Suppressor macrophage treated with lipopolysaccharide for 4 hours (primary cell): ENCODE data around the gene AP1S3.
"Not testable (repeated sequence)": the region's sequence is repeated elsewhere in the genome, so short reads cannot be mapped to it uniquely, and the experiment has no call there.

Experiments
- DNase-seq: peaks from one replicate; pipeline ENCODE4 v3.0.0-alpha.2; 2020

The AP1S3 gene

DNA sequence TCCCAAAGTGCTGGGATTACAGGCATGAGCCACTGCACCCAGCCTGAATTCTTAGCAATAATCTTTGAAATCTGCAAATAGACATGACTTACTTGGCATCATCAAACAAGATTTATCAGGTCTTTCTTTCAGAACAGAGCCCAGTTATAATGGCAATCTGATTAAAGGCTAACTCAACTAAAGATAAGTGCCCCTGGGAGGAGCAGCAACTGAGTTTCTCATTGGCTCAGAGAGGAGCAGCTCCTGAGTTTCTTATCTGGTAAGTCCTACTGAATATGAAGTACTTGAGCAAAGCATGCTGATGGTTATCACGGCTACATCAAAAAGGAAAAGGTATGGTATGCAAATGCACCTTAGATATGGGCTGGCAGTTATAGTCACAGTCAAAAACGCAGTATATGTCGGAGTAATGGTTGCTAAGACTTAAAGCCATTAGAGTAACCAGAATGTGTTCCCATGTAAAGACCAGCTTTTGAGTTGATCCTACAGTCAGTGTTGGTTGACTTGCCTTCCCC, 15.0 kb upstream of the AP1S3 start:
- DNase-seq, result no peak

DNA sequence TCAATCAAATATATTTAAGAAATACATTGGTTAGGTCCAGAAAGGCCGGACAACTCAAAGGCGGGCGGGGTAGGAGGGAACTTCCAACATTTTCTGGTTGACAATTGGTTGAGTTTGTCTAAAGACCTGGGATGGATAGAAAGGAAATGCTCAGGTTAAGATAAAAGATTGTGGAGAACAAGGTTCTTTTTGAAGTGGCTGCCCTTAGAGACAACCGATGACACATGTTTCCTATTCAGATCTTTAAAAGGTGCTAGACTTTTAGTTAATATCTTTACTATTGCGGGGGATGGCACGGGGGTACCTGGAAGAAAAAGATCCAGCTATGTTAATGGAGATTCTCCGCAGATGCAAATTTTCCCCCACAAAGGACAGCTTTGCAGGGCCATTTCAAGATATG, 10.0 kb upstream of the AP1S3 start:
- DNase-seq, result no peak

DNA sequence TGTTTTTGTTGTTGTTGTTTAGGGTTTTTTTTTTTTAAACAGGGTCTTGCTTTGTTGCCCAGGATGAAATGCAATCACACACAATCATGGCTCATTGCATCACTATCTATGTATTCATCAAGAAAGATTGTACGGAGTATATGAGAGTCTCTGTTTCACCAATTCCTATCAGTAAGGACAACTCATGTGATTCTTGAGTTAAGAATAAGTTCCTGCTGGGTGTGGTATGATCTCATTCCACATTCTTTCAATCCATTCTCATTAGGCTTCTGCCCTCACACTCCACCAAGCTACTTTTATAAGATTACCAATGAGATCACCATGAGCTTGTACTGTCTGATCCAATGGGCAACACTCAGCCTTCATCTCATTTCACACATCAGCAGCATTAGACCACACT, 9.1 kb upstream of the AP1S3 start:
- no peak for DNase-seq

DNA sequence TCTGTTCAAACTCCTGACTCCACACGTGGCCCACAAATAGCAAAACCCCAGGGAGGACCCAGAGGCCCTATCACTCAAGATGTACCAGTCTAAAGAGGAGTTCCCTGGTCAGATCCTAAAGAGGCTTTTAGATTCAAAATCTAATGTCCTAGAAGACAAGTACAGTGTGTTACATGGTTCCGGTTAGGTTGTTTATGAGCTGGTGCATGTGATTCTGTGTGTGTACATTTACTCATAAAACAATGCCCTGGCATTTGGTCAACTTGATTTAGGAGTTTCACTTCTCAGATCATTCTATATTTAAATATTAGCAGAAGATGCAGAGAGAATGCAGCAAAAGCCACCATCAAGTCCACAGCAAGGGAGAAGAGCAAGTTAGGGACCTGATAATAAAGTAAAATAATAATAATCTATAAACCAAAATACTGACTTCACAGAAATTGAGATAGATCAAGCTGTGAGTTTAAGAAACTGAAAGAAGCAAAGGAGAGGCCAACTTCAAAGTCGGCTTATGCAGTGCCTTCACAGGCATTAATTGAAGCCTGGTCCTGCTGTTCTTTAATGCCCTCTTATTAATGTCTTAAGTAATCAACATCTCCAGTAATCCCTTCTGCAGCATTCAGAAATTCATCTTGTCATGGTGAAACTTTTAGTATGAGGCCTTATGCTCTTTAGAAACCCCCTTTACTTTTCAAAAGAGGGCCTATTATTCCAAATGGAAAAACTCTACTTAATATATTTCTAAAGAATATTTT, 4.2 kb upstream of the AP1S3 start:
- DNase-seq, result peak; percentile 64

DNA sequence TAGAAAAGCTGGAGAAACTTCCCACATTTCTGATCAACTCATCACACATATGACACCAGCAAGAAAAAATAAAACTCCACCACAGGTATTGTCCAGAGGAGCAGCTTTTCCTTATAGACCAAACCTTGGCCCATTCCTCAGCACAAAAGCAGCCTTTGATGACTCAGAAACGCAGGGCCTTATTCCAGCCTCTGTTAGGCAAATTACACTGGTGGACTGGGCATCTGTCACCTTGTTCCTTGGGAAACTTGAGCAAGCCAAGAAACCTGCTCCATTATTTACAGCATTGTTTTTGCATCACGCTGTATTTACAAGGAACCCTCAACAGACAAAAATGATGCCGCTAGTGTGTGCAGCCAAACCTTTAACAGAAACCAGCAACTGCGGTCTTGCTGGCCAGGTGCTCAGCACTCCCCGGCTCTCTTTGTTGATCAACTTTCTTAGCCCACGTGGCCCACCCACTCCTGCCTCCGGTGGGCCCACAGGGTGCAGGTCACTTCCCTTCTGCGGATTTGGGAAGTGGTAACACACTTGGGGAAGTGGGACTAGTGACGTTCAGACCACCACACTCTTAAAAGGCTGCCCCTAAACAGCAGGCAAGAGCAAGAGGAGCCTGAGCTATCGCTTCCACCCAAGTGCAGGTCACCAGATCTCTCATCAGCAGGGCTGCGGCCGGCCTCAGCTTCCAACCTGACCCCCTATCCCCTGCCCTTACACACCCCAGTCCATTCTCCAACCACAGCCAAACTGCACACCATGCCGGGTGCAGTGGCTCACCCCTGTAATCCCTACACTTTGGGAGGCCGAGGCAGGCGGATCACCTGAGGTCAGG, 1.5 kb downstream of the AP1S3 start:
- DNase-seq, result peak; percentile 57

DNA sequence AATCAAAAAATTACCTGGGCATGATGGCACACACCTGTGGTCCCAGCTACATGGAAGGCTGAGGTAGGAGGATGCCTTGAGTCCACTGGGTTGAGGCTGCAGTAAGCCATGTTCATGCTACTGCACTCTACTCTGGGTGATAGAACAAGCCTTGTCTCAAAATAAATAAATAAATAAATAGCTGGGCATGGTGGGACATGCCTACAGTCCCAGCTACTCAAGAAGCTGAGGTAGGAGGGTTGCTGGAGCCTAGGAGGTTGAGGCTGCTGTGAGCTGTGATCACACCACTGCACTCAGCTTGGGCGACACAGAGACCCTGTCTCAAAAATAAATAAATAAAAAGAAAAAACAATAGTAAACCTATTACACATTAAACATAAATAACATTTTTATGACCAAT, 3.0 kb downstream of the AP1S3 start:
- DNase-seq, result no peak

DNA sequence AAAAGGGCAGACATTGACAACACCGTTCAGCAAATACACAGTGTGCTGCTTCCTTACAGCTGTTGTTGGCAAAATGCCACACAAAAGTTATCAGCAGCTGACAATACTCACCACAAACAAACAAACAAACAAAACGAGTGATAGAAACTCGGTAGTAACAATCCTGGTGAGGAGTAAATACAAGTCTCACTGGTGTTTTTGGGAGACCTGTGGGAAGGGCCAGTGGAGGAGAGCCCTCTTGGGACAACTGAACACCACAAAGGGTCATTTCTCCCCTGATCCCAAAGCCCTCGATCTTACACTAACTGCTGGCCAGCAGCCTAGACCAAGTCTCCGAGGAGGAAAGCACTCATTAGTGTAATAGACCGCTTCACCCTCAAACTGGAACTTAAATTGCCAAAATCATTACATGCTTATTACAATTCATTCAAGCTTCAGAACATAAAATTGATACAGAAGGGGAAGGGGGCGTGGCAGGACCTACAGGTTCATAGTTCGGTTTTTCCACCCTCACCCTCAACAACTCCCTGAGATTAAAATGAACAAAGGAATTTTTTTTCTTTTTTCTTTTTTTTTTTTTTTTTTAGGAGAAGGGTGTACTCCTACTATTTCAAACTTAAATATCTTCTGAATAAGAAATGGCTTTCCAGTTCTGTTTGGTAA, 5.0 kb downstream of the AP1S3 start:
- no peak for DNase-seq

DNA sequence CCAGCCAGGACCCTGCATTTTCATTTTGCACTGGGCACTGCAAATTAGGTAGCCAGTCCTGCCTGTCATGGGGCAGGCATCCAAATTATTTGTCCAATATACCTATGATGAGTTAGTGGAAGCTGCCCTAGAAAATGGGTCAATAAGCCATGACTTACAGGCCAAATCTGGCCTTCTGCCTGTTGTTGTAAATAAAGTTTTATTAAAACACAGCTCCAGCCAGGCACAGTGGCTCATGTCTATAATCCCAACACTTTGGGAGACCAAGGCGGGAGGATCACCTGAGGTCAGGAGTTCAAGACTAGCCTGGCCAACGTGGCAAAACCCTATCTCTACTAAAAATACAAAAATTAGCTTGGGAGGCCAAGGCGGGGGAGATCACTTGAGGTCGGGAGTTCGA, 8.3 kb downstream of the AP1S3 start:
- DNase-seq, result no peak

DNA sequence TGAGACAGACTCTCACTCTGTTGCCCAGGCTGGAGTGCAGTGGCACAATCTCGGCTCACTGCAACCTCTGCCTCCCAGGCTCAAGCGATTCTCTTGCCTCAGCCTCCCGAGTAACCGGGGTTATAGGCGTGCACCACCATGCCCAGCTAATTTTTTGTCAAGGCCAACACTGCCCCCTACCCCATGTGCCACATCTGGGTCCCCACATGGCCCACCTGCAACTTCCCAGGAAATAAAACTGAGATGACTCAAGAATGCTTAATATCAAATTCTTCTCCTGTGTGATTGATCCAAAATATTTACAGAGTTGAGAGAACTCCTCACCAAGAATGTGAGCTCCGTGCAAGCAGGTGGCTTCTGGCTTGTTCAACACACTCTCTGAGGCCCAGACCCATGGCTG, 9.1 kb downstream of the AP1S3 start:
- no peak for DNase-seq

DNA sequence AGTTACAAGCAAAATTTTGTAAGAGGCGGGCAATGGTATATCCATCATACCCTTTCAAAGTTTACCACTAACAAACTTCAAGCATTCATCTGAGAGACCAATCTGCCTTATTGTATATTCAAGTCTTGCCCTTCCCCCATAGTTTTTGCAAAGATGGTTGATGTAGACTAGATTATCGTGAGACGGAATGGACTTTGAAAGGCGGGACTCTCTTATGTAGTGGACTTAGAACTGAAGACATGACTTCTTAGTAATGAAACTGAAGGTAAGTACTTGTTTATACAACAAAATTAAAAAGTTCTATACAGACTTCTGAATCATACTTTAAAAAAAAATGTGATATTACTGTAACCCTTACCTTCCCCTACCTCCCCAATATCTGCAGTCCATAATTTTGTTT, 10.4 kb downstream of the AP1S3 start:
- no peak for DNase-seq

DNA sequence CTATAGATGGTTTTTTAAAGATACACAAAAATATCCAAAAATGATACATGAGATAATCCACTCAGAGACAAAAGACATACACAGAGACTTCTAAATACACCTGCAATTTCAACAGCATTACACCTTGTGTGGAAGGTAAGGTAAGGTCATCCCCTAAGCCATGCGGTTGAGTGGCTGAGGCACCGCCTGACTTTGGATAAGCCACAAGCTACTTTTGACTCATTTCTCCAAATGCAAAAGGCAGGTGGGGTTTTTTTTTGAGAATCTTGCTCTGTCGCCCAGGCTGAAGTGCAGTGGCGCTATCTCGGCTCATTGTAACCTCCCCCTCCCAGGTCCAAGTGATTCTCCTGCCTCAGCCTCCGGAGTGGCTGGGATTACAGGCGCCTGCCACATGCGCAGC, 13.1 kb downstream of the AP1S3 start:
- DNase-seq, result no peak

DNA sequence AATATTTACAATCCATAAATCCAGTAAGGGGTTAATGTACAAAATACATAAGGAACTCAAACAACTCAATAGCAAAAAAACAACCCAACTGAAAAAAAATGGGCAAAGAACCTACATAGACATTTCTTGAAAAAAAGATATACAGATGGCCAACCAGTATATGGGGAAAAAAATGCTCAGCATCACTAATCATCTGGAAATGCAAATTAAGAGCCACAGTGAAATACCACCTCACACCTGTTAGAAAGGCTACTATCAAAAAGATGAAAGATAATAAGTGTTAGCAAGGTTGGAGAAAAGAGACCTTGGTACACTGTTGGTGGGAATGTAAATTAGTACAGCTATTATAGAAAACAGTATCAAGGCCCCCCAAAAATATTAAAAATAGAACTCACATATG, 14.6 kb downstream of the AP1S3 start:
- no peak for DNase-seq

DNA sequence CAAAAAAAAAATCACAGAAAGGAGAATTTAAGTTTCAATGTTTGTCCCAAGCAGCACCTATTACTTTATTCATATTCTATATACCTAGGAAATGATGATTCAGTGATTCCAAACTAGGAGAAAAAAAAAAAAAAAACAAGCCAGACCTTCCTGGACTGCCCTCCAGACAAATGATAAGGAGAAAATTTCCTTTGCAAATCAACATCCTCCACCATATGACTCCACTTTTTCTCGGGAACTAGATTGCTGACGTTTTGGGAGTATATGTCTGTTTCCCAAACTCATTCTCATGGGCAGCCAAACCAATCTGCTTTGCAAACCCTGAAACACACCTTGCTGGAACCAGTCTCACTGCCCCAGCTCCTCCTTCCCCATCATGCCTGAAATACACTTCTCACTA, 16.8 kb downstream of the AP1S3 start:
- no peak for DNase-seq

DNA sequence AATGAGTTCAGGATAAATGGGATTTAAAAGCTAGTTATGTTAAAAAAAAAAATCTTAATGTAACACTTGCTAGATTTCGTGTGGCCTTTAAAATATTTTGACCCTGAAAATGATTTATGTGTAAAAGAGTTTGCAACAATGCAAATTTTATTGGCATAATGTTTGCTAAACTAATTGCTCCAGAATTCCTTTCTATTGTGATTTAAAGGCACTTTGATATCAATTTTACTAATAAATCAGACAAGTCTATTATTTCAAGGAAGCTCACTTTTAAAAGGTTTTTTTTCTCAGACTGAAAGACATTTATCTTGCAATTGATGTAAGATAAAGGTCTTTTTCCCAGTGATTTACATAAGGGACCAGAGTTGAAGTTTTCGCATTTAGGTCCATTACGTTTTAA, 17.5 kb downstream of the AP1S3 start:
- DNase-seq, result no peak

DNA sequence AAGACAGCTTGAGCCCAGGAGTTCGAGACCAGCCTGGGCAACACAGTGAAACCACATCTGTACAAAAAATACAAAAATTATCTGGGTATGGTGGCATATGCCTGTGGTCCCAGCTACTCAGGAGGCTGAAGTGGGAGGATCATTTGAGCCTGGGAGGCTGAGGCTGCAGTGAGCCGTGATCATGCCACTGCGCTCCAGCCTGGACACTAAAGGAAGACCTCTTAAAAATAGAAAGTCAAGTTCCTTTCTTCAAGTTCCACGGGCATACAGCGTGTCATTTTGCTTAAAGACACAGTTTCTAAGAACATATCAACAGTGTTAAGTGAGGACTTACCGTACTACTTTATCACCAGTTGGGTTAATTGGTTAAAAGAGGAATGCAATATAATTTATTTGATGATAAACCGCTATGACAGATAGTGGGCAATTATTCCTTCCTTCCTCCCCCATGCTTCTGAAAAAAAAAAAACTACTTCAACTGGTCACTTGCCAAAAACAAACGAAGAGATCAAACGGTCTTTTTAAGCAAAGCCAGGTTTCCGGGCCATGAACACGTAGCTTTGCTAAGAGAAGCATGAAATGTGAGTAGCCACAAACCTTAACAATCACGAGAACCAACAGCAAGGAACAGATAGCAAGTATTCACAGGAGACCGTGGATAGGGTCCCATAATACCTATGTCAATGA, 21.4 kb downstream of the AP1S3 start:
- DNase-seq, result no peak

DNA sequence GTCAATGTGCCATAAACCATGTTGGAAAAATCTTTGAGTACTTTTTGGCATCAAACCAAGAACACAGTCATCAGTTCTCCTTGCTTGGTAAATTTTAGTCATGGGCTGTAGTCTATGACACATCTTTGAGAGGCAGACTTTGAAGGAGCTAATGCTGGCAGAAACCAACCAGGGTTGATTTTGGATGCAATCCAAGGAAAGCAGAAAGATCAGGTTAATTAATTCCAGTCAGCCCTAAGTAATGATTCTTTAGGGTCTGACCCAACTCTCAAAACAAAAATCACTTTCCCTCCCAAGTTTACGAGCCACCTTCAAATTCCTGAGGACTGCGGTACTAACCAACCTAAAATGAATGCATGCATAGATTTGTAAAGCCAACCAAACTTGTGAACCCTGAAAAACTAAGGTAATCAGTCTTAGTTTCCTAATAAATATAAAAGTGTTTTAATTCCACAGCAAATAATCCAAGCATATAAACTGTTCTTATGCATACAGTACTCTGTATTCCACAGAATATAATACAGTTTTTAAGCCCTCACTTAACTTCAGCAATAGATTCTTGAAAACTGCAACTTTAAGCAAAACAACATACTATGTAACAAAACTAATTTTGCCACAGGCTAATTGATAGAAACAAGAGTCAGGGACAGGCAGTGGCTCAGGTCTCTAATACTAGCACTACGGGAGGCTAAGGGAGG, 22.0 kb downstream of the AP1S3 start:
- DNase-seq, result peak; percentile 63

DNA sequence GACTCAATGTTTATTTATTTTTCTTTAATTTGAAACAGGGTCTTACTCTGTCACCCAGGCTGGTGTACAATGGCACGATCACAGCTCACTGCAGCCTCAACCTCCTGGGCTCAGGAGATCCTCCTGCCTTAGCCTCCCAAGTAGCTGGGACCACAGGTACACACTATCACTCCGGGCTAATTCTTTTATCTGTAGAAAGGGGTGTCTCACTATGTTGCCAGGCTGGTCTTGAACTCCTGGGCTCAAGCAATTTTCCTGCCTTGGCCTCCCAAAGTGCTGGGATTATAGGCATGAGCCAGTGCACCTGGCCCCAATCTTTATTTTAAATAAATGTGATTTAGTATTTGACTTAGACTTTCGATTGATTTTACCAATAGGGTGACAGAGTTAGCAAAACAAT, 22.6 kb downstream of the AP1S3 start:
- DNase-seq, result not testable (repeated sequence)

DNA sequence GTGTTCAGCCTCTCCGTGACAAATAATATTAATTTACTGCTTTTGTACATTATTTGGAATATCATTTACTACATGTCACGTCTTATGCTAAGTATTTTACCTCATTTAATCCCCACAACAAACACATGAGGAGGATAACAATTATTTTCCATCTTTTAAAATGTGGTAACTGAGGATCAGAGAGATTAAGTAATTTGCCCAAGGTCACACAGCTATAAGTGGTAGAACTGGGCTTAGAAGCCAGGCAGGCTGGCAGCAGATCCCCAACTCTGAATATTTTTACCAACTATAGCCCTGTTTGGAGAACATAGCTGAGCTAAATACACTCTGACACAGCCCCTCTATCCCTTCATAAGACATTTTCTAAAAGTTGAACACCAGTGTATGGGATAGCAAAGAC, 24.1 kb downstream of the AP1S3 start:
- DNase-seq, result no peak

DNA sequence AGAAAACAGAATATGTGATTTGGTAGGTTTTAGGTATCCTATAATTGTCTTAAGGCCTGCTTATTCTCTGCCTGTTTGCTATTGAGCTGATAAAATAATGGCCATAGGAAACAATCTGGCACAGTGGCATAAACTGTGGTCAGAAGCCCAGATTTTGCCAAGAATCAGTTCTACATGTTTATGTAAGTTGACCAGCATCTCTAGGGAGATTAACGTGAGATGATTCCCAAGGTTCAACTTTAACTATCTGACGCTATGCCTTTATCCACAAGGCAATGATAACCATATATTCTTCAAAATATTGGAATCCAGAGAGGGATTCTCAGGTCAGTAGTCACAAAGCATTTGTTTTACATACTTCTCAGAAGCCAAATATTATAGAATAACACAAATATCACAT, 25.6 kb downstream of the AP1S3 start:
- DNase-seq, result no peak

DNA sequence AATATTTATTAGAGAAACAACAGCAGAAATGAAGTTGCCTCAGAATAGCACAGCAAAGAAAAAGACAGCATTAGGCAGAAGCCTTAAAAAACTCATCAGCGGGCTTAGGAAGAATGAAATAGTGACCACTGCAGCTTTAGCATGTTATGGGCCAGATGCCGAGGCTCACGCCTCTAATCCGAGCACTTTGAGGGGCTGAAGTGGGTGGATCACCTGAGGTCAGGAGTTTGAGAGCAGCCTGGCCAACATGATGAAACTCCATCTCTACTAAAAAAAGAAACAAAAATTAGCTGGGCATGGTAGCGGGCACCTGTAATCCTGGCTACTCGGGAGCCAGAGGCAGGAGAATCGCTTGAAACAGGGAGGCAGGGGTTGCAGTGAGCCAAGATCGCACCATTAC, 32.4 kb downstream of the AP1S3 start:
- no peak for DNase-seq

DNA sequence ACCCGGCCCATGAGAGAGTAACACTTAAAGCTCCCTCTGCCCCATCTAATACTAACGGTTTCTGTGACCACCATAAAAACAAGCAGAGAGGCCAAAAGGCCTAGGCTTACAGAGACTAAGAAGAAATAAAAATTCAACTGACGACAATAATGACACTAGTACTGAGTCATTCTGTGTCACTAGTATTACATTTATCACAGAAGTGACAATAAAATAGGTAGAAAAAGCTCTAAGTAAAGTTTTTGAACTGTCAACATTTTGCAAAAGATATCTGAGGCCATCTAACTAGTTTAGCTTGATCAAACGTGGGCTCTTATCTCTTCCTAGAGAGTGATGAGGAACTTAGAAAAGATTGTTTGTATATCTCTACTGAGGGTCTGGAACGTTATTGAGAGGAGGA, 35.6 kb downstream of the AP1S3 start:
- no peak for DNase-seq

DNA sequence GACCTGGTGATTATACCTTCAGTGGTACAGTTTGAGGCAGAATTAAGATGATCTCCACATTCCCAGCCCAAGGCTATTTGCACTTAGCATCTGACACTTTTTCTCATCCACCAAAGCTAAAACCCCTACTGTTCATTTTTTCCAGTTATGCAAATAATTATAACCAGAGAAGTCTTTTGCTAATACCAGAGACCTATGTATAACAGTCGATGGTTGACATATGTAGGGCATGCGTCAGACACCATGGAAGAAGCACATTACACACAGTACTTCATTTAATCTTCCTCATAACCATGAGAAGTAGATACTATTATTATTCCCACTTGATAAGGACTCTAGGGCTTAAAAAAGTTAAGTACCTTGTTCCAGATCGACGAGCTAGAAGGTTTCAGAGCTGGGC, 36.5 kb downstream of the AP1S3 start:
- DNase-seq, result no peak
